HG03354 (cell line): ENCODE data around the gene ZSCAN26.

ENCODE experiments used
- ATAC-seq: cut with Tn5 transposase; IDR thresholded peaks from one replicate; pipeline ENCODE4 v1.9.1; 2021; ENCODE audit warnings: mild to moderate bottlenecking; ENCODE audit not compliant: unreplicated experiment, poor library complexity, severe bottlenecking

The ZSCAN26 gene

GRCh38 chr6:28252009-28252975 is 14.7 kb upstream of the ZSCAN26 start, which contains the start of gene ZKSCAN4:
Gene ZKSCAN4 (minus strand): TSS chr6:28252269. CDS start chr6:28251980, 289 bp downstream.
- peak; percentile 77 for ATAC-seq

DNA sequence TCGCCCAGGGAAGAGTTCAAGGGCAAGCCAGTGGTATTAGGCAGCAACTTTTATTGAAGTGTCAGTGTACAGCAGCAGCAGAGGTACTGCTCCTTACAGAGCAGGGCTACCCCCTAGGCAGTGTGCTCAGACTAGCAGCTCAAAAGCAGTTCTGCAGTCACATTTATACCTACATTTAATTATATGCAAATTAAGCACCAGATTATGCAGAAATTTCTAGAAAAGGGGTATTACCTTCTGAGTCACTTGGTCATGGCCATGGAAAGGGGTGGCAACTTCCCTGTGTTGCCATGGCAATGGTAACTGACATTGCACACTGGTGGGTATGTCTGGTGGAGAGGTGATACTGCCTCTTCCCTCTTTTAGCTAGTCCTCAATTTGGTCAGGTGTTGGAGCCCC is 12.8 kb upstream of the ZSCAN26 start:
- no peak for ATAC-seq

GRCh38 chr6:28257042-28257441 is 9.9 kb upstream of the ZSCAN26 start:
- ATAC-seq, result no peak

GRCh38 chr6:28258877-28259777 is 7.8 kb upstream of the ZSCAN26 start, which contains the start of gene NKAPL:
Gene NKAPL (plus strand): TSS chr6:28259297. CDS start chr6:28259372, 75 bp downstream.
- ATAC-seq, result no peak

GRCh38 chr6:28263922-28264321 is 3.0 kb upstream of the ZSCAN26 start:
- no peak for ATAC-seq

GRCh38 chr6:28264834-28265401 is 2.0 kb upstream of the ZSCAN26 start:
- ATAC-seq, result no peak

DNA sequence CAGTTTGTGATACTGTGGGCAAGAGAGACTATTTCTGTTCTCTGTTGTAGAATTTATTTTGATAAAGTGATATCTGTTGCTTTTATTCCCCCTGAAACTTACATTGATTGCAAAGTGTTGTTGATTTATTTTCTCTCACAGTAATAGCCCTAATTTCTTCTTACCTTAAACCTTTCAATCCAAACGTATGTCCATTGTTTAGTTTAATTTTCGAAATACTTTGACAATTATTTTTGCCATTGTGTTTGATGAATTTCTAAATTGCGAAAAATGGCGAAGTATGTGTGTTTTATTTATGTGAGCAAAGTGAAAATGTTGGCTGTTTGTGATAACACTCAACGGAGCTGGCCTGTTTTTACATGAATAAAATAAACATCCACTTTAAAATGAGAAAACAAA is 381 bp upstream of the ZSCAN26 start:
- no peak for ATAC-seq

DNA sequence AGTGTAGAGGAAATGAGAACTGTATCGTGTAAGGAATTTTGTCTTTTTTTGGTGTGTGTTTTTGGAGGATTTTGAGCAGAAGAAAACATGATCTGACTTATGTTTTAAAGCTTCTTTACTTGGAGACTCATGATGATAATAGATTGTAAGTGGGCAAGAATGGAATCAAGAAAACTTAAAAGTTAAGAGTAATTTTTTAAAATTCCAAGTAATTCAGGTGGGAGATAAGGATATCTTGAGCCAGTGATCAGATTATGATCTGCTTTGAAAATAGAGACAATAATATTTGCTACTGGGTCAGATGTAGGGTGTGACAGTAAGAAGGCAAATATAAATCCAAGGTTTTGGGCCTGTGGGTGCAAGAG is 734 bp downstream of the ZSCAN26 start:
- ATAC-seq, result peak; percentile 5

DNA sequence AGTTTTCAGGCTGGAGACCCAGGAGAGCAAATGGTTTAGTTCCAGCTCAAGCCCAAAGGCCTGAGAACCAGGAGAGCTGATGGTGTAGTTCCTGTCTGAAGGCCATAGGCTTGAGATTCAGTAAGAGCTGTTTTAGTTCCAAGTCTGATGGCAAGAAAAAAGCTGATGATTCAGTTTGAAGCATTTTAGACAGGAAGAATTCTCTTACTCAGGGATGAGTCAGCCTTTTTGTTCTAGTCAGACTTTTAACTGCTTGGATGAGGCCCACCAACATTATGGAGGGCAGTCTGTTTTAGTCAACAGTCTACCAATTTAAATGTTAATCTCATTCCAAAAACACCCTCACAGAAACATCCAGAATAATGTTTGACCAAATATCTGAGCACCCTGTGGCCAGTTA is 2.5 kb downstream of the ZSCAN26 start:
- no peak for ATAC-seq

DNA sequence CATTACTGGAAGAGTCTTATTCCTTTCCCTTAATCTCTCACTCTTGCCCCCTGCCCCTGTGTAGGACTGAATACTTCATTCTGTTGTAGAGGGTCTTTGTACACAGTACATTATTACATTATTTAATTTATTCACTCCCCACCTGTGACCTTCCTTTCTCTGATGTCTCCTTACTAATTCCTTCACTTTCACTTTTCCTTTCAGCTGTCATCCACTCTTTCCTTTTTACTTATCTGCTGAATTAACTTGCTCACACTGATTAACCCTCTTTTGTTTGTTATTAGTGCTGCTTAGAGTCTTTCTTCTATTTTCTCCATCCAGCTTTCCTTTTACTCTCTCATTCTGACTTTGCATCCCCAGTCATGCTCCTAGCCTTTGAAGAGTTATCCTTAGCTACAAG is 7.9 kb downstream of the ZSCAN26 start:
- no peak for ATAC-seq

GRCh38 chr6:28277746-28278145 is 10.8 kb downstream of the ZSCAN26 start:
- ATAC-seq, result no peak

GRCh38 chr6:28280595-28281287 is 13.8 kb downstream of the ZSCAN26 start:
- ATAC-seq, result no peak

- peak; percentile 86 for ATAC-seq
Measured at GRCh38 chr6:28281288-28282064, 14.5 kb downstream of the ZSCAN26 start, which contains the start of gene PGBD1. Gene PGBD1 (plus strand): TSS chr6:28281572. CDS start chr6:28283814, 2,242 bp downstream.

DNA sequence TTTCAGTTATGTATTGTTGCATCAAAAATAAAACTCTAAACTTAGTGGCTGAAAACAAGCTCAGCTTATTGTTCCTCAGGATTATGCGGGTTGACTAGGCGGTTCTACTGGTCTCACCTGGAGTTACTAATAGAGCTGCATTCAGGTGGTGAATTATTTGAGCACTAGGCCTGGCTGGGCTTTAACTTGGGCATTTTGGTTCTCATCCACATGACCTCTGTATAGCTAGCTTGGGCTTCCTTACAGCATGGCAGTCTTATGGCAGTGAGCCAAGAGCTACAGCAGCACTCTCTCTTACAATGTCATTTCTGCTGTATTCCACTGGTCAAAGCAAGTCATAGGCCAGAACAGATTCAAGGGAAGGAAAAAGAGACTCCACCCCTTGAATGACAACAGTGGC is 16.0 kb downstream of the ZSCAN26 start:
- ATAC-seq, result no peak

DNA sequence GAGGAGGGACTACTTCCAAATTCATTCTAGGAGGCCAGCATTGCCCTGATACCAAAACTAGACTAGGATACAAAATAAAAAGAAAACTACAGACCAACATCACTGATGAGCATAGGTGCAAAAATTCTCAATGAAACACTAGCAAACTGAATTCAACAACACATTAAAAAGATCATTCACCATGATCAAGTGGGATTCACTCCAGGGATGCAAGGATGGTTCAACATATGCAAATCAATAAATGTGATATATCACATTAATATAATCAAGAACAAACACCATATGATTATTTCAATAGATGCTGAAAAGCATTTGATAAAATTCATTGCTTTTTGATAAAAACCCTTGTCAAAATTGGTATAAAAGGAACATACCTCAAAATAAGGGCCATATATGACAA is 24.6 kb downstream of the ZSCAN26 start:
- ATAC-seq, result no peak

DNA sequence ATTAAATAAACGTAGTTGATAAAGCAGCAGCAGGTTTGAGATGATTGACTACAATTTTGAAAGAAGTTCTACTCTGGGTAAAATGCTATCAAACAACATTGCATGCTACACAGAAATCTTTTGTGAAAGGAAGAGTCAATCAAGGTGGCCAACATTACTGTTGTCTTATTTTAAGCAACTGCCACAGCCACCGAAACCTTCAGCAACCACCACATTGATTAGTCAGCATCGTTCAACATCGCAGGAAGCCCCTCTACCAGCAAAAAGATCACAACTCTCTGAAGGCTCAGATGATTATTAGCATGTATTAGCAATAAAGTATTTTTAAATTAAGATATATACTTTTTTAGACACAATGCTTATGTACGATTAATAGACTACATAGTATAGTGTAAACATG is 28.4 kb downstream of the ZSCAN26 start:
- ATAC-seq, result no peak

- no peak for ATAC-seq
Measured at GRCh38 chr6:28296520-28297060, 29.6 kb downstream of the ZSCAN26 start.

GRCh38 chr6:28303570-28303969 is 36.6 kb downstream of the ZSCAN26 start:
- peak; percentile 96 for ATAC-seq
